A673 (cell line): Measurements from ENCODE around the gene LYL1. TPM values are rescaled to one million over a fixed set of nuclear protein-coding genes. Genes with fewer than 3 reads are reported as not detected.

Experiments
- BruUV-seq: library from RNA; stranded (reverse); fragments of 400-500 nt; replicated peaks from 2 replicates; lab custom pipeline; 2021; lab: Mats Ljungman, UMichigan
- CTCF ChIA-PET: fragments of 300-600 bp; sonication (Branson Sonifier 250); formaldehyde crosslinking; loops from one replicate; lab custom pipeline; 2022; ENCODE audit warnings: antibody characterized with exemption; lab: Charles Lee
- POLR2A ChIA-PET: fragments of 300-600 bp; sonication (Branson Sonifier 250); formaldehyde crosslinking; loops from one replicate; lab custom pipeline; 2022; ENCODE audit warnings: antibody characterized with exemption; ENCODE audit not compliant: low non-redundant PET; lab: Charles Lee
- DNase-seq: peaks from one replicate; pipeline ENCODE4 v3.0.0-alpha.2; 2015; ENCODE audit warnings: low spot score
- H3K27ac ChIP-seq: fragments of 200-600 bp; sonication (generic); 2 replicates; pipeline ENCODE4 v1.5.1; 2016; ENCODE audit warnings: mixed run types, low read depth, mild to moderate bottlenecking, mixed read lengths, antibody characterized with exemption, low read length; ENCODE audit not compliant: poor library complexity, severe bottlenecking
- H3K27me3 ChIP-seq: fragments of 200-600 bp; sonication (generic); replicated peaks from 2 replicates; pipeline ENCODE4 v1.6.1; 2017; ENCODE audit warnings: mixed run types, low read depth, mild to moderate bottlenecking, mixed read lengths, antibody characterized with exemption, low read length; ENCODE audit not compliant: insufficient read depth, poor library complexity
- H3K36me3 ChIP-seq: fragments of 200-600 bp; sonication (generic); 2 replicates; pipeline ENCODE4 v1.6.1; 2016; ENCODE audit warnings: mixed run types, mild to moderate bottlenecking, mixed read lengths, antibody characterized with exemption, low read length; ENCODE audit not compliant: insufficient read depth, poor library complexity, severe bottlenecking
- H3K4me1 ChIP-seq: fragments of 200-600 bp; sonication (generic); 2 replicates; pipeline ENCODE4 v1.6.1; 2017; ENCODE audit warnings: mixed run types, mild to moderate bottlenecking, mixed read lengths, antibody characterized with exemption, low read length; ENCODE audit not compliant: insufficient read depth, poor library complexity, severe bottlenecking
- H3K4me3 ChIP-seq: fragments of 200-600 bp; sonication (generic); 2 replicates; pipeline ENCODE4 v1.5.1; 2016; ENCODE audit warnings: low read depth, mixed run types, mild to moderate bottlenecking, mixed read lengths, low read length; ENCODE audit not compliant: poor library complexity, severe bottlenecking
- H3K9me3 ChIP-seq: fragments of 200-600 bp; sonication (generic); 2 replicates; pipeline ENCODE4 v1.6.1; 2016; ENCODE audit warnings: mixed run types, low read depth, mild to moderate bottlenecking, mixed read lengths, antibody characterized with exemption, low read length; ENCODE audit not compliant: poor library complexity, severe bottlenecking
- EZH2 ChIP-seq: fragments of 200-600 bp; sonication (generic); IDR thresholded peaks from 2 replicates; pipeline ENCODE4 v1.6.1; 2017; ENCODE audit warnings: borderline replicate concordance, low read depth, mild to moderate bottlenecking, mixed read lengths, antibody characterized with exemption, low read length; ENCODE audit not compliant: poor library complexity, severe bottlenecking
- intact Hi-C: fragments of 100-400 bp; cut with micrococcal nuclease; formaldehyde crosslinking; loops from one replicate; pipeline ENCODE4 v1.10.0; 2022; ENCODE audit not compliant: unreplicated experiment
- total RNA-seq: library from RNA; stranded (reverse); gene quantifications from 2 replicates; pipeline ENCODE4 v1.2.3, GENCODE V29; 2021
- TF ChIP-seq, protein P1 (sequence below): fragments of 300-800, 200-600 bp; sonication (generic); conservative IDR thresholded peaks from 2 replicates; pipeline ENCODE4 v1.5.1; 2017; ENCODE audit warnings: low read depth, mild to moderate bottlenecking, antibody characterized with exemption, low read length, moderate library complexity, mixed read lengths

Gene LYL1
- total RNA-seq, 1 experiment from 2014 or later, result not detected

DNA sequence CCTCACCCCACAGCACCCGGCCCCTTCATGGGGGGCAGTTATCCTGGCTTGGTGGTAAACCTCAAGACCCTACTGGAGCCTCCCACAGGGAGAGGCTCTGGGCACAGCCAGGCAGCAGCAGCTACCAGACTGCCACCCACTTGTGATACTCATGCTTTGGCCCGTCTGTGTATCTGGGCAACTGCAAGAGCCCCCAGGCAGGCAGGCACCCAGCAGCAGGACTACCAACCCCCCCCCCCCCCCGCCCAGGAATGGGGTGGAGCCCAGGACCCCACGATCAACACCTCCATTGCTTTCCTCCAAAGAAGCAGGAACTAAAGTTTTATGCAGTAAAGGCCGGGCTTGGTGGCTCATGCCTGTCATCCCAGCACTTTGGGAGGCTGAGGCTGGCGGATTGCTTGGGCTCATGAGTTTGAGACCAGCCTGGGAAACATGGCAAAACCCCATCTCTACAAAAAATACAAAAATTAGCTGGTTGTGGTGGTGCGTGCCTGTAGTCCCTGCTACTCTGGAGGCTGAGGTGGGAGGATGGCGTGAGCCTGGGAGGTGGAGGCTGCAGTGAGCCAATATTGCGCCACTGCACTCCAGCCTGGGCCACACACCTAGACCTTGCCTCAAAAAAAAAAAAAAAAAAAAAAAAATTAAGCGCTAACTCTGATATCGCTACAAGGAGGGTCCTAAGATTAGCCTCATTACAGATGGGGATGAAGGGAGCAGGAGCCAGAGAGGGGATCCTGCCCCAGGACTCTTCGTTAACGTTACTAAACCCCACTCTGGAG is 1.1 kb upstream of the LYL1 start:
- Histone ChIP-seq H3K27ac (no peak overlapping the region), H3K36me3 (peaks cover 6% of the 10 kb centered on the region), H3K9me3 (no peaks in the 10 kb centered on the region), H3K27me3 (no peaks in the 10 kb centered on the region), H3K4me3 (no peak overlapping the region), H3K4me1 (no peaks in the 10 kb centered on the region)
- DNase-seq, result no peak
- TF ChIP-seq EZH2, result no peak
- TF ChIP-seq, protein P1, sequence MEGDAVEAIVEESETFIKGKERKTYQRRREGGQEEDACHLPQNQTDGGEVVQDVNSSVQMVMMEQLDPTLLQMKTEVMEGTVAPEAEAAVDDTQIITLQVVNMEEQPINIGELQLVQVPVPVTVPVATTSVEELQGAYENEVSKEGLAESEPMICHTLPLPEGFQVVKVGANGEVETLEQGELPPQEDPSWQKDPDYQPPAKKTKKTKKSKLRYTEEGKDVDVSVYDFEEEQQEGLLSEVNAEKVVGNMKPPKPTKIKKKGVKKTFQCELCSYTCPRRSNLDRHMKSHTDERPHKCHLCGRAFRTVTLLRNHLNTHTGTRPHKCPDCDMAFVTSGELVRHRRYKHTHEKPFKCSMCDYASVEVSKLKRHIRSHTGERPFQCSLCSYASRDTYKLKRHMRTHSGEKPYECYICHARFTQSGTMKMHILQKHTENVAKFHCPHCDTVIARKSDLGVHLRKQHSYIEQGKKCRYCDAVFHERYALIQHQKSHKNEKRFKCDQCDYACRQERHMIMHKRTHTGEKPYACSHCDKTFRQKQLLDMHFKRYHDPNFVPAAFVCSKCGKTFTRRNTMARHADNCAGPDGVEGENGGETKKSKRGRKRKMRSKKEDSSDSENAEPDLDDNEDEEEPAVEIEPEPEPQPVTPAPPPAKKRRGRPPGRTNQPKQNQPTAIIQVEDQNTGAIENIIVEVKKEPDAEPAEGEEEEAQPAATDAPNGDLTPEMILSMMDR, result no peak
- ChIA-PET POLR2A (no interaction called here), CTCF (interaction anchor here (1.0 to 1.7 kb wide), 3 partner anchors 9 to 147 kb away, joined by 3 to 5 read pairs (median 4); no protein-coding TSS in a partner anchor)
- no TSS peak for BruUV-seq
- intact Hi-C loops, result no loop called here

DNA sequence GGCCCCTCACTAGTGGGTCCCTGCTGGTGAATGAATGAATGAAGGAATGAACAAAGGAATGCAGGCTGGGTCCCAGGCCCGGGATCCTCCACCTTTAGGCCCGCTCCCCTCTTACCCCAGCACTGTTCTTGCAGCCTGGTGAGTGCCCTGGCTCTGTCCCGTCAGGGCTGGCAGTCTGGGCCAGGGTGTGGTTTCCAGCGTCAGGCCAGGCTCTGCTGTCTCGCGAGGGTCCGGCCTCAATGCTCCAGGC is 317 bp downstream of the LYL1 start:
- intact Hi-C loops, result no loop called here
- Histone ChIP-seq H3K27ac (no peak overlapping the region), H3K4me3 (no peak overlapping the region), H3K36me3 (peaks cover 2% of the 10 kb centered on the region), H3K27me3 (no peaks in the 10 kb centered on the region), H3K9me3 (no peaks in the 10 kb centered on the region), H3K4me1 (peaks cover 4% of the 10 kb centered on the region)
- DNase-seq, result no peak
- ChIA-PET CTCF (no interaction called here), POLR2A (no interaction called here)
- TF ChIP-seq, protein P1, result no peak
- no peak for TF ChIP-seq EZH2
- BruUV-seq, result no TSS peak

DNA sequence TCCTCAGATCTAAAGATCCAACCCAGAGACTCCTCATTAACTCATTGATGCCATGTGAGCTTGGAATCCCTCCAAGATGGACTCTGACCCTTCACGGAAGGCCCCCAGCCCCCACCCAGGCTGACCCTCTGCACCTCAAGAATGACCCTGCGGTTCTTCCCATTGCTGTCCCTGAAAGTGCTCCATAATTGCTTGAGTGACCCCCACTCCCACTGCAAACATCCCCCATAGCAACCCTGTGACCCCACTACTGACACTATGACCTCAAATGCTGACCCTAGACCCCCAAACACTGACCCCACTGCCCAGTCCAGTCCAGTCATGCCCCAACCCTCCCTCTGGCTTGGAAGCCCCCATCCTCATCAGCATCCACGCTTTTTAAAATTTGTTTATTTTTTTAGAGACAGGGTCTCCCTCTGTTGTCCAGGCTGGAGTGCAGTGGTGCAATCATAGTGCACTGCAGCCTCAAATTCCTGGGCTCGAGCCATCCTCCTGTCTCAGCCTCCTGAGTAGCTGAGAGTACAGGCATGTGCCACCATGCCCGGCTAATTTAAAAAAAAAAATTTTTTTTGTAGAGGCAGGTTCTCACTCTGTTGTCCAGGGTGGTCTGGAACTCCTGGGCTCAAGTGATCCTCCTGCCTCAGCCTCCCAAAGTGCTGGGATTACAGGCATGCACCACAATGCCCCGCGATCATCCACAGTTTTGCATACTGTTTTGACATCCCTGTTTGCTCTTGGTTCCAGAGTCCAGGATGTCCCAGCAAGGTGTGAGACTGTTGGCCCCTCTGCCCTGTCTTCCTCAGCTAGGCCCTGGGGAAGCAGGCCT is 855 bp downstream of the LYL1 start:
- H3K27ac ChIP-seq, result no peak overlapping the region
- no TSS peak for BruUV-seq
- TF ChIP-seq, protein P1, result no peak
- no peak for TF ChIP-seq EZH2
- DNase-seq, result no peak
- H3K27me3 ChIP-seq, result no peaks in the 10 kb centered on the region
- intact Hi-C loops, result no loop called here
- ChIA-PET CTCF (no interaction called here), POLR2A (interaction anchor here (0.6 kb wide), 1 partner anchor 128 kb away, joined by 4 read pairs; no protein-coding TSS in a partner anchor)
- peaks cover 4% of the 10 kb centered on the region for H3K4me1 ChIP-seq
- no peaks in the 10 kb centered on the region for H3K36me3 ChIP-seq
- H3K9me3 ChIP-seq, result no peaks in the 10 kb centered on the region
- H3K4me3 ChIP-seq, result no peak overlapping the region
